ENCODE measurements around the gene SEL1L. TPM values are rescaled to one million over a fixed set of nuclear protein-coding genes. Genes with fewer than 3 reads are reported as not detected.

Gene SEL1L
- total and polyA plus RNA-seq, 2 of the 13 experiments (the other 11 are each of a cell fraction or from before 2014, with no cell fraction given), result 15.3 to 61.0 TPM

GRCh38 chr14:81464253-81465002 lies 69.2 kb downstream of the SEL1L start (continued):
- TF ChIP-seq, protein P1, sequence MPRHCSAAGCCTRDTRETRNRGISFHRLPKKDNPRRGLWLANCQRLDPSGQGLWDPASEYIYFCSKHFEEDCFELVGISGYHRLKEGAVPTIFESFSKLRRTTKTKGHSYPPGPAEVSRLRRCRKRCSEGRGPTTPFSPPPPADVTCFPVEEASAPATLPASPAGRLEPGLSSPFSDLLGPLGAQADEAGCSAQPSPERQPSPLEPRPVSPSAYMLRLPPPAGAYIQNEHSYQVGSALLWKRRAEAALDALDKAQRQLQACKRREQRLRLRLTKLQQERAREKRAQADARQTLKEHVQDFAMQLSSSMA (CRISPR knock-in tag; IDR thresholded peaks at IDR 0.05), result no peak
- TF ChIP-seq KDM6A (CRISPR knock-in tag; IDR thresholded peaks at IDR 0.05; ENCODE audit: low read depth), result no peak
- TF ChIP-seq AHR (CRISPR knock-in tag; IDR thresholded peaks at IDR 0.05), result no peak
- peak; percentile 34; the same call in 1 of the 2 replicates for TF ChIP-seq HOXA3 (CRISPR knock-in tag; IDR thresholded peaks at IDR 0.05)
- TF ChIP-seq, protein P2, sequence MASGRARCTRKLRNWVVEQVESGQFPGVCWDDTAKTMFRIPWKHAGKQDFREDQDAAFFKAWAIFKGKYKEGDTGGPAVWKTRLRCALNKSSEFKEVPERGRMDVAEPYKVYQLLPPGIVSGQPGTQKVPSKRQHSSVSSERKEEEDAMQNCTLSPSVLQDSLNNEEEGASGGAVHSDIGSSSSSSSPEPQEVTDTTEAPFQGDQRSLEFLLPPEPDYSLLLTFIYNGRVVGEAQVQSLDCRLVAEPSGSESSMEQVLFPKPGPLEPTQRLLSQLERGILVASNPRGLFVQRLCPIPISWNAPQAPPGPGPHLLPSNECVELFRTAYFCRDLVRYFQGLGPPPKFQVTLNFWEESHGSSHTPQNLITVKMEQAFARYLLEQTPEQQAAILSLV (CRISPR knock-in tag; IDR thresholded peaks at IDR 0.05; ENCODE audit: borderline replicate concordance), result no peak
- TF ChIP-seq, protein P3, sequence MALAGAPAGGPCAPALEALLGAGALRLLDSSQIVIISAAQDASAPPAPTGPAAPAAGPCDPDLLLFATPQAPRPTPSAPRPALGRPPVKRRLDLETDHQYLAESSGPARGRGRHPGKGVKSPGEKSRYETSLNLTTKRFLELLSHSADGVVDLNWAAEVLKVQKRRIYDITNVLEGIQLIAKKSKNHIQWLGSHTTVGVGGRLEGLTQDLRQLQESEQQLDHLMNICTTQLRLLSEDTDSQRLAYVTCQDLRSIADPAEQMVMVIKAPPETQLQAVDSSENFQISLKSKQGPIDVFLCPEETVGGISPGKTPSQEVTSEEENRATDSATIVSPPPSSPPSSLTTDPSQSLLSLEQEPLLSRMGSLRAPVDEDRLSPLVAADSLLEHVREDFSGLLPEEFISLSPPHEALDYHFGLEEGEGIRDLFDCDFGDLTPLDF (CRISPR knock-in tag; IDR thresholded peaks at IDR 0.05), result no peak
- no peak for TF ChIP-seq SIX4 (CRISPR knock-in tag; IDR thresholded peaks at IDR 0.05)
- TF ChIP-seq HOXA5 (CRISPR knock-in tag; IDR thresholded peaks at IDR 0.05), result 0 out of 2 replicates have a peak, but pooled peaks have one; percentile 30
- no peak for TF ChIP-seq SMAD3 (CRISPR knock-in tag; IDR thresholded peaks at IDR 0.05)
- TF ChIP-seq ZBTB3 (CRISPR knock-in tag; IDR thresholded peaks at IDR 0.05; ENCODE audit: borderline replicate concordance, low read depth), result no peak
- no peak for TF ChIP-seq ZSCAN25 (CRISPR knock-in tag; IDR thresholded peaks at IDR 0.05)
- TF ChIP-seq NFE2L1 (CRISPR knock-in tag; IDR thresholded peaks at IDR 0.05; ENCODE audit: borderline replicate concordance), result no peak
- TF ChIP-seq RAD21 (CRISPR knock-in tag; IDR thresholded peaks at IDR 0.05), result peak; percentile 67
- peak; percentile 86 for TF ChIP-seq CREB1 (IDR thresholded peaks at IDR 0.05)
- no peak for TF ChIP-seq CREB1 (CRISPR knock-in tag; IDR thresholded peaks at IDR 0.05)
- TF ChIP-seq ZNF441 (CRISPR knock-in tag; IDR thresholded peaks at IDR 0.05; ENCODE audit: borderline replicate concordance), result no peak
- TF ChIP-seq, protein P4, sequence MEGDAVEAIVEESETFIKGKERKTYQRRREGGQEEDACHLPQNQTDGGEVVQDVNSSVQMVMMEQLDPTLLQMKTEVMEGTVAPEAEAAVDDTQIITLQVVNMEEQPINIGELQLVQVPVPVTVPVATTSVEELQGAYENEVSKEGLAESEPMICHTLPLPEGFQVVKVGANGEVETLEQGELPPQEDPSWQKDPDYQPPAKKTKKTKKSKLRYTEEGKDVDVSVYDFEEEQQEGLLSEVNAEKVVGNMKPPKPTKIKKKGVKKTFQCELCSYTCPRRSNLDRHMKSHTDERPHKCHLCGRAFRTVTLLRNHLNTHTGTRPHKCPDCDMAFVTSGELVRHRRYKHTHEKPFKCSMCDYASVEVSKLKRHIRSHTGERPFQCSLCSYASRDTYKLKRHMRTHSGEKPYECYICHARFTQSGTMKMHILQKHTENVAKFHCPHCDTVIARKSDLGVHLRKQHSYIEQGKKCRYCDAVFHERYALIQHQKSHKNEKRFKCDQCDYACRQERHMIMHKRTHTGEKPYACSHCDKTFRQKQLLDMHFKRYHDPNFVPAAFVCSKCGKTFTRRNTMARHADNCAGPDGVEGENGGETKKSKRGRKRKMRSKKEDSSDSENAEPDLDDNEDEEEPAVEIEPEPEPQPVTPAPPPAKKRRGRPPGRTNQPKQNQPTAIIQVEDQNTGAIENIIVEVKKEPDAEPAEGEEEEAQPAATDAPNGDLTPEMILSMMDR (CRISPR knock-in tag; IDR thresholded peaks at IDR 0.05), result peak; percentile 83
- no peak for TF ChIP-seq ZNF207 (IDR thresholded peaks at IDR 0.05; ENCODE audit: borderline replicate concordance)
- no peak for TF ChIP-seq ONECUT2 (CRISPR knock-in tag; IDR thresholded peaks at IDR 0.05)
- TF ChIP-seq ARID2 (CRISPR knock-in tag; IDR thresholded peaks at IDR 0.05; ENCODE audit: borderline replicate concordance), result no peak
- no peak for TF ChIP-seq ZNF670 (CRISPR knock-in tag; IDR thresholded peaks at IDR 0.05; ENCODE audit: borderline replicate concordance)
- no peak for TF ChIP-seq SP1 (IDR thresholded peaks at IDR 0.05)
- no peak for TF ChIP-seq SP1 (CRISPR knock-in tag; IDR thresholded peaks at IDR 0.05)
- TF ChIP-seq ZBTB14 (CRISPR knock-in tag; IDR thresholded peaks at IDR 0.05), result no peak
- TF ChIP-seq YEATS2 (CRISPR knock-in tag; IDR thresholded peaks at IDR 0.05; ENCODE audit: borderline replicate concordance), result no peak
- no peak for TF ChIP-seq GPN1 (CRISPR knock-in tag; IDR thresholded peaks at IDR 0.05; ENCODE audit: borderline replicate concordance)
- no peak for TF ChIP-seq ERF (CRISPR knock-in tag; IDR thresholded peaks at IDR 0.05)
